Esophagus squamous epithelium (tissue), 5 donors: ENCODE results near the gene EVL. TPM values are rescaled to one million over a fixed set of nuclear protein-coding genes. Genes with fewer than 3 reads are reported as not detected.

Source experiments
- DNase-seq: peaks from one replicate; lab custom pipeline; 2025; lab: John Stamatoyannopoulos, UW
- H3K27ac ChIP-seq, 4 donors: fragments of 200-600 bp; sonication (generic); one replicate each; pipeline ENCODE4 v1.5.1; 2016 to 2019; ENCODE audit warnings: mild to moderate bottlenecking in 1 of 4
- H3K27me3 ChIP-seq, 4 donors: fragments of 200-600 bp; sonication (generic); 1 replicate in 3 of 4; 2 replicates in 1 of 4; pipeline versions ENCODE4 v1.5.1 to v1.6.0; 2017 to 2021; ENCODE audit warnings: antibody characterized with exemption in 1 of 4
- H3K36me3 ChIP-seq, 3 donors: fragments of 200-600 bp; sonication (generic); one replicate each; pipeline ENCODE4 v1.5.1; 2016 to 2019
- H3K4me1 ChIP-seq, 3 donors: fragments of 200-600 bp; sonication (generic); one replicate each; pipeline ENCODE4 v1.5.1; 2017 to 2019
- H3K4me3 ChIP-seq, 4 donors: fragments of 200-600 bp; sonication (generic); 1 replicate in 3 of 4; 2 replicates in 1 of 4; pipeline ENCODE4 v1.5.1; 2016 to 2019; ENCODE audit warnings: mild to moderate bottlenecking in 2 of 4, moderate library complexity in 1 of 4
- H3K9me3 ChIP-seq, 3 donors: fragments of 200-600 bp; sonication (generic); one replicate each; pipeline ENCODE4 v1.5.1; 2016 to 2019
- CTCF ChIP-seq, 6 experiments: fragments of 450-650 bp in 4 of 6; fragments of 200-600 bp in 2 of 6; sonication (generic) in 2 of 6; IDR thresholded peaks; one replicate each; pipeline ENCODE4 v1.5.1; 2016 to 2019; ENCODE audit warnings: antibody characterized with exemption in 6 of 6, mild to moderate bottlenecking in 4 of 6, moderate library complexity in 4 of 6
- POLR2A ChIP-seq, 4 donors: fragments of 450-650 bp; IDR thresholded peaks; one replicate each; pipeline ENCODE4 v1.6.1; 2017; ENCODE audit warnings: antibody characterized with exemption in 4 of 4, mild to moderate bottlenecking in 4 of 4, moderate library complexity in 3 of 4
- WGBS, 2 donors: methylation state at CpG; one replicate each; pipeline ENCODE4 v1.1.5; 2018; 5-methylcytosine and 5-hydroxymethylcytosine counted together
- intact Hi-C: fragments of 100-400 bp; cut with DNase I; formaldehyde crosslinking; loops from one replicate; pipeline ENCODE4 v1.15.0; 2022
- total RNA-seq, 4 donors: library from RNA; depleted of rRNA; stranded (reverse); fragments of >200 nt; gene quantifications; one replicate each; pipeline ENCODE4 v1.1.0, GENCODE V29; 2016
- donor health status: DM: yes; HTN: yes; CAD: no.

Gene EVL
- total RNA-seq, 4 donors from 2014 or later: 20.0 to 61.2 (median 25.8) TPM

GRCh38 chr14:100073576-100074430 lies 8.6 kb downstream of the EVL start:
- intact Hi-C loops: no loop called here
- Histone ChIP-seq H3K4me3 (no peak overlapping the region), H3K4me1 (peaks cover 4 to 70% (median 11%) of the 10 kb centered on the region in 3 donors), H3K27me3 (no peaks in the 10 kb centered on the region), H3K36me3 (no peaks in the 10 kb centered on the region), H3K27ac (peak overlapping the region in 1 of 4 donors; percentile 3), H3K9me3 (no peaks in the 10 kb centered on the region)
- no peak for TF ChIP-seq POLR2A (IDR thresholded peaks at IDR 0.05)
- no peak for TF ChIP-seq CTCF (IDR thresholded peaks at IDR 0.05)
- WGBS, 2 donors: 60 to 67% methylated on average over 4 to 7 of the region's 14 CpGs
- DNase-seq: no peak

- H3K27me3 ChIP-seq: no peaks in the 10 kb centered on the region
- peak overlapping the region in 1 of 4 donors; percentile 19 for H3K27ac ChIP-seq
- H3K36me3 ChIP-seq: no peaks in the 10 kb centered on the region
- H3K4me3 ChIP-seq: no peak overlapping the region
- 92 to 96% methylated on average over 4 to 7 of the region's 7 CpGs for WGBS, 2 donors
- H3K9me3 ChIP-seq: no peaks in the 10 kb centered on the region
- H3K4me1 ChIP-seq: peaks cover 5 to 70% (median 11%) of the 10 kb centered on the region in 3 donors
- no peak for DNase-seq
- TF ChIP-seq CTCF (IDR thresholded peaks at IDR 0.05) (no peak), POLR2A (IDR thresholded peaks at IDR 0.05) (no peak)
- intact Hi-C loops: no loop called here
Measured at GRCh38 chr14:100074431-100075100, 9.3 kb downstream of the EVL start.

- DNase-seq: no peak
- no peak for TF ChIP-seq CTCF (IDR thresholded peaks at IDR 0.05)
- TF ChIP-seq POLR2A (IDR thresholded peaks at IDR 0.05): no peak
- H3K4me1 ChIP-seq: peaks cover 6 to 79% (median 11%) of the 10 kb centered on the region in 3 donors
- intact Hi-C loops: no loop called here
- peak overlapping the region in 1 of 4 donors; percentile 42 for H3K27ac ChIP-seq
- WGBS, 2 donors: 57 to 66% methylated on average over 4 of the region's 4 CpGs
- no peak overlapping the region for H3K4me3 ChIP-seq
- no peaks in the 10 kb centered on the region for H3K36me3 ChIP-seq
- H3K9me3 ChIP-seq: no peaks in the 10 kb centered on the region
- no peaks in the 10 kb centered on the region for H3K27me3 ChIP-seq
Measured at GRCh38 chr14:100075681-100076080, 10.5 kb downstream of the EVL start.

- Histone ChIP-seq H3K27me3 (no peaks in the 10 kb centered on the region), H3K4me1 (peaks cover 6 to 79% (median 11%) of the 10 kb centered on the region in 3 donors), H3K27ac (peak overlapping the region; percentile 26 to 42 (median 37)), H3K9me3 (no peaks in the 10 kb centered on the region), H3K36me3 (no peaks in the 10 kb centered on the region), H3K4me3 (no peak overlapping the region)
- no peak for DNase-seq
- intact Hi-C loops: no loop called here
- WGBS, 2 donors: 71 to 80% methylated on average over 1 to 5 of the region's 5 CpGs
- peak in 2 of 6 experiments; percentile 18 to 38 for TF ChIP-seq CTCF (IDR thresholded peaks at IDR 0.05)
- TF ChIP-seq POLR2A (IDR thresholded peaks at IDR 0.05): no peak
Measured at GRCh38 chr14:100076133-100076532, 10.9 kb downstream of the EVL start.

- intact Hi-C loops: no loop called here
- DNase-seq: no peak
- H3K27ac ChIP-seq: peak overlapping the region; percentile 26 to 42 (median 37)
- TF ChIP-seq POLR2A (IDR thresholded peaks at IDR 0.05) (no peak), CTCF (IDR thresholded peaks at IDR 0.05) (no peak)
- 57 to 74% methylated on average over 4 to 7 of the region's 7 CpGs for WGBS, 2 donors
- no peak overlapping the region for H3K4me3 ChIP-seq
- H3K36me3 ChIP-seq: no peaks in the 10 kb centered on the region
- no peaks in the 10 kb centered on the region for H3K27me3 ChIP-seq
- no peaks in the 10 kb centered on the region for H3K9me3 ChIP-seq
- peaks cover 6 to 79% (median 11%) of the 10 kb centered on the region in 3 donors for H3K4me1 ChIP-seq
Measured at GRCh38 chr14:100076606-100077005, 11.4 kb downstream of the EVL start.
